Mononuclear cell (primary cell): Measurements from ENCODE around the gene GAS7. TPM values are rescaled to one million over a fixed set of nuclear protein-coding genes. Genes with fewer than 3 reads are reported as not detected.

Experiments
- H3K27me3 ChIP-seq: 2 replicates; pipeline ENCODE4 v1.6.0; 2011; ENCODE audit warnings: low read length, control low read depth; ENCODE audit not compliant: insufficient read depth
- H3K4me1 ChIP-seq: 2 replicates; pipeline ENCODE4 v1.5.1; 2011; ENCODE audit warnings: mild to moderate bottlenecking, low read length, control low read depth; ENCODE audit not compliant: insufficient read depth
- H3K4me3 ChIP-seq: 2 replicates; pipeline ENCODE4 v1.5.1; 2011; ENCODE audit warnings: mild to moderate bottlenecking, low read length, moderate library complexity
- H3K9me3 ChIP-seq: 2 replicates; pipeline ENCODE4 v1.5.1; 2011; ENCODE audit warnings: low read depth, mild to moderate bottlenecking, control low read depth, low read length
- total RNA-seq: library from RNA; depleted of rRNA; stranded (reverse); fragments of >200 nt; gene quantifications from one replicate; pipeline ENCODE4 v1.2.3, GENCODE V29; 2012

GAS7 gene
- total RNA-seq, 1 donor: 38.4 TPM

- H3K4me1 ChIP-seq: peaks cover 4% of the 10 kb centered on the region
- H3K27me3 ChIP-seq: no peaks in the 10 kb centered on the region
- H3K4me3 ChIP-seq: no peak overlapping the region
- H3K9me3 ChIP-seq: no peaks in the 10 kb centered on the region
Measured at GRCh38 chr17:9900044-9900594, 298.3 kb downstream of the GAS7 start.

DNA sequence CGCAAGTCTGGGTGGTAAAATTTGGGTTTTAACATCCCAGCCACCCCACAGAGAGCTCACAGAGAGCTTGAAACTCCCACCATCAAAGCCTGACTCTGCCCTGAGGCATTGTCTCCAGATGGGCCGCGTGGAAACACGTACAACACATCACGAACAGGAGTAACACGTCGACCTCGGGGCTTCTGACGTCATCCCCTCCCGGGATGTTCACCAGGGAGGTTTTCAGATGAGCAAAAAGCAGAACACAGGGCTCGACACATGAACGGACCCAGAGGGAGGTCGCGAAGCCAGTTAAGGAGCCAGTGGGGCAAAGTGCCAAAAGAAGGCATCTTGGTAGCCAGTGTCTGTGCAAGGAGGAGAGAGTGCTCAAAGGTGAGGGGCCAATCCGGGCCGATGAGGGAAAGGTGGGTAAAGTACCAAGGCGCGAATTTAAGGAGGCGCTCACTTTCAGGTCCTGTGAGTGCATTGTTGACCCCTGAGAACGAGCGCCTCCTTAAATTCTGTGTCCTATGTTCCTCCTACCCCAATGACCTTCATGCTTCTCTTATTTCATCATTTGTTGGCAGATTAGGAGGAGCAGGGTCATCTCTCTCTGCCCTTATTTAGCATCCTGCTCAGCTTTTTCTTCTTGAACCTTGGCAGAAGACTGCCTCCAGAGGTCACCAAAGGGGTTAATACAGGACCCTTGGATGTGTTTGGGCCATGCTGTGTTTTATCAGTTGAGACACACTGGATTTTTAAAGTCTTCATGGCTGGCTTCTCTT lies 298.9 kb downstream of the GAS7 start:
- no peak overlapping the region for H3K4me3 ChIP-seq
- H3K27me3 ChIP-seq: no peaks in the 10 kb centered on the region
- peaks cover 4% of the 10 kb centered on the region for H3K4me1 ChIP-seq
- H3K9me3 ChIP-seq: no peaks in the 10 kb centered on the region

GRCh38 chr17:9898812-9899211 lies 299.6 kb downstream of the GAS7 start:
- no peak overlapping the region for H3K4me3 ChIP-seq
- H3K9me3 ChIP-seq: no peaks in the 10 kb centered on the region

DNA sequence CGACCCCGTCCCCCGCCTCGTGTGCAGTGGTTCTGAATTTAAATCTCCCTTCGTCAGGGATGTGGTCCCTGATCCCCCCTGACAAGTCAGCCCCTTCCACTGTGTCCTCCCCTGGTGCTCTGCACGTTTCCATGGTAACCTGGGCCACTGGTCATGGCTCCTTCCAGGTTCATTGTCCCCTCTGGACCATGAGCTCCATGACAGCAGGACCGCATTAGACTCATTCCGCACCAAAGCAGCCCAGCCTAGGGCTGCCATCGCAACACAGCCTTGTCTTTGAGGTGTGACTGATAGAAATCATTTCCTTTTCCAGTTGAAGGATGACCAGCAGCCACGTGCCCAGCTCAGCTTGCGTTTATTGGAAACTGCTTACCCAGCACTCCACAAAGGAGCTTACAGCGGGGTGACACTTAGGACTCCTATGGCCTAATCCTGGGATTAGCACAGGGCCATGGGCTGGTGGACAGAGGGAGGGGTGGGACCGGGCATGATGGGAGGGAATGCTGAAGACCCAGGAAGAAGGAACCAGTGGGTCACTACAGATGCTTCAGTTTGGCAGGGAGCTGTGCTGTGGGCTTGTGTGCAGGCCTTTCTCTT lies 300.9 kb downstream of the GAS7 start:
- no peak overlapping the region for H3K4me3 ChIP-seq
- no peaks in the 10 kb centered on the region for H3K27me3 ChIP-seq
- peaks cover 4% of the 10 kb centered on the region for H3K4me1 ChIP-seq
- no peaks in the 10 kb centered on the region for H3K9me3 ChIP-seq

More at GRCh38 chr17:9898812-9899211, 299.6 kb downstream of the GAS7 start:
- H3K27me3 ChIP-seq: no peaks in the 10 kb centered on the region
- peaks cover 4% of the 10 kb centered on the region for H3K4me1 ChIP-seq

GRCh38 chr17:9895923-9896322 lies 302.5 kb downstream of the GAS7 start:
- Histone ChIP-seq H3K27me3 (no peaks in the 10 kb centered on the region), H3K4me1 (peaks cover 4% of the 10 kb centered on the region), H3K4me3 (no peak overlapping the region)

GRCh38 chr17:9894231-9894630 lies 304.2 kb downstream of the GAS7 start:
- H3K9me3 ChIP-seq: no peaks in the 10 kb centered on the region
- H3K27me3 ChIP-seq: no peaks in the 10 kb centered on the region
- H3K4me3 ChIP-seq: no peak overlapping the region
- H3K4me1 ChIP-seq: no peaks in the 10 kb centered on the region

More at GRCh38 chr17:9895923-9896322, 302.5 kb downstream of the GAS7 start:
- no peaks in the 10 kb centered on the region for H3K9me3 ChIP-seq

GRCh38 chr17:9893411-9894012 lies 304.9 kb downstream of the GAS7 start:
- Histone ChIP-seq H3K4me1 (no peaks in the 10 kb centered on the region), H3K9me3 (no peaks in the 10 kb centered on the region), H3K4me3 (no peak overlapping the region), H3K27me3 (no peaks in the 10 kb centered on the region)

GRCh38 chr17:9890124-9890523 lies 308.3 kb downstream of the GAS7 start:
- Histone ChIP-seq H3K27me3 (no peaks in the 10 kb centered on the region), H3K4me1 (no peaks in the 10 kb centered on the region), H3K4me3 (no peak overlapping the region), H3K9me3 (no peaks in the 10 kb centered on the region)

GRCh38 chr17:9887508-9887907 lies 310.9 kb downstream of the GAS7 start:
- no peak overlapping the region for H3K4me3 ChIP-seq
- H3K4me1 ChIP-seq: no peaks in the 10 kb centered on the region
- H3K9me3 ChIP-seq: peaks cover 13% of the 10 kb centered on the region
- H3K27me3 ChIP-seq: no peaks in the 10 kb centered on the region

- Histone ChIP-seq H3K4me3 (no peak overlapping the region), H3K9me3 (peaks cover 13% of the 10 kb centered on the region), H3K27me3 (no peaks in the 10 kb centered on the region), H3K4me1 (no peaks in the 10 kb centered on the region)
Measured at GRCh38 chr17:9886141-9886930, 312.1 kb downstream of the GAS7 start.

DNA sequence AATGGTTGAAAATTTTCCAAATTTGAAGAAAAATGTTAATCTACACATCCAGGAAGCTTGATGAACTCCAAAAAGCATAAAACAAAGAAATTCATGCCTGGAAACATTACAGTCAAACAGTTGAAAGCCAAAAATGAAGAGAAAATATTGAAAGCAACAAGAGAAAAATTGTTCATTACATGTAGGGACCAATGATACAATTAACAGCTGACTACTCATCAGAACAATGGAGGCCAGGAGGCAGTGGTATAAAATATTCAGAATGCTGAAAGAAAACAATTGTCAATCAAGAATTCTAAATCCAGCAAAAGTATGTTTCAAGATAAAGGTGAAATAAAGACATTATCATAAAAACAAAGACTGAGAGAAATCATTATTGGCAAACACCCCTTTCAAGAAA lies 315.0 kb downstream of the GAS7 start:
- H3K4me1 ChIP-seq: no peaks in the 10 kb centered on the region
- peaks cover 13% of the 10 kb centered on the region for H3K9me3 ChIP-seq
- no peaks in the 10 kb centered on the region for H3K27me3 ChIP-seq
- H3K4me3 ChIP-seq: no peak overlapping the region

DNA sequence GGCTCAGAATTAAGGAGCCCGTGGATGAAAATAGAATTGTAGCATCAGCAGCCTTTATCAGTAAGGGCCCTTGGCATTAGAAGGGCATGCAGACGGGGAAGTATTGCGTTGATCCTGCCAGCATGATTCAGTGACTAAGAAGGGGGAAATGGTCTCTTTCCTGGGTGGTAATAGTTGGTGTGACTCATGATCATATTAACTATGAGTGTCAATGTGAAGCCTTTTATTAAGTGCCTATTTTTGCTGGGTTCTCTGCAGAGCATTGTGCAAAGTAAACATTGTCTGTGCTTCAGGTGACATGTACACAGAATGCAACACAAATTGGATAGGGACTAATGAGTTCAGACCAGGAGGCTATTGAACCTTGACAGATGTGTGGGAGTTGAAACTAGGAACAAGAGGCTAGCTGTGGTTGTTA lies 317.8 kb downstream of the GAS7 start:
- Histone ChIP-seq H3K4me3 (no peak overlapping the region), H3K27me3 (no peaks in the 10 kb centered on the region), H3K4me1 (no peaks in the 10 kb centered on the region), H3K9me3 (peaks cover 13% of the 10 kb centered on the region)

- no peaks in the 10 kb centered on the region for H3K4me1 ChIP-seq
- peaks cover 13% of the 10 kb centered on the region for H3K9me3 ChIP-seq
- no peaks in the 10 kb centered on the region for H3K27me3 ChIP-seq
- H3K4me3 ChIP-seq: no peak overlapping the region
Measured at GRCh38 chr17:9878786-9879525, 319.4 kb downstream of the GAS7 start.

DNA sequence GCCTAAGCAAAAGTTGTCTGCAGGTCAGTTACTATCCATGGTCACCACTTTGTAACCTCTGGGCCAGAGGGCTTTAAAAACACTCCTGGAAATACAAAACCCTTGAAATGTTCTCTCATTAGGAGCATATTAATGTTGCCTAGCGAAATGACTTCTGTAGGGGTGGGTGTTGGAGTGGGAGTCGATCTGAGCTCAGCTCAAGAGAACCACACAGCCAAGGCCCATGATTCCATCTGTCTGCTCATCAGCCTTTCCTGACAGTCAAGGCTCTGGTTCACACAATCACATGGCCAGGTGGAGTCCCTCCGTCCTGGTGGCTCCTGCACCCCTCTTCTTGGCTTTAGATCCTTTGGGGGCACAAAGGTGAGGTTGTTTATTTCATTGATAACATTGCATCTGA lies 320.1 kb downstream of the GAS7 start:
- H3K4me1 ChIP-seq: no peaks in the 10 kb centered on the region
- H3K27me3 ChIP-seq: no peaks in the 10 kb centered on the region
- H3K4me3 ChIP-seq: no peak overlapping the region
- H3K9me3 ChIP-seq: peaks cover 8% of the 10 kb centered on the region
